Omental fat pad (tissue), 4 donors: Measurements from ENCODE around the gene EIPR1. TPM values are rescaled to one million over a fixed set of nuclear protein-coding genes. Genes with fewer than 3 reads are reported as not detected.
"Not testable (repeated sequence)": the region's sequence is repeated elsewhere in the genome, so short reads cannot be mapped to it uniquely, and the experiment has no call there.

Experiments used
- ATAC-seq: fragments of 150-250 bp; one replicate; pipeline ENCODE4 v1.9.1; 2016; ENCODE audit warnings: mild to moderate bottlenecking, moderate library complexity; ENCODE audit not compliant: low FRiP score
- DNase-seq: peaks from one replicate; pipeline ENCODE4 v3.0.0-alpha.2; 2019; ENCODE audit warnings: low spot score
- total RNA-seq, 4 donors: library from RNA; depleted of rRNA; stranded (reverse); fragments of >200 nt; gene quantifications; one replicate each; pipeline ENCODE4 v1.1.0, GENCODE V29; 2016
- TF ChIP-seq, protein P1 (sequence below), 3 donors: fragments of 450-650 bp; IDR thresholded peaks; one replicate each; pipeline ENCODE4 v1.5.1; 2016 to 2017; ENCODE audit warnings: antibody characterized with exemption in 3 of 3, mild to moderate bottlenecking in 3 of 3, moderate library complexity in 2 of 3

Gene EIPR1
- total RNA-seq, 4 donors from 2014 or later = 18.5 to 29.8 (median 21.5) TPM

DNA sequence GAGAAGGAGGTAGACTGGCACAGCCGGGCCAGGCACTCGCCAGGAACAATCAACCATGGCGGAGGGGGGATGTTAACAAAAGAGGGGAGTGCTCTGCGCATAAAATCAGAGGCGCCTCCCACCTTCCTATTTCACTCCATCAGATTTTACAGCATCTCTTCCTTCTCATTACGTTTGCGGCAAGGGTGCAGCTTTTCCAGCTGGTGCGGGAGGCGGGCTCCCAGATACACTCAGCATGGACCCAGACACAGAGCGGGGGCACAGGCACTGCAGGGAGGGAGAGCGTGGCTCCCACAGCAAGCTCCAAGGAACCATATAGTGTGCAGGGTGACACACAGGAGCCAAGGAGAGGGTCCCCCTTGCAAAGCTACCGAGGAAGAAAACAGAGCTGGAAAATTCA, 176.3 kb downstream of the EIPR1 start:
- TF ChIP-seq, protein P1, sequence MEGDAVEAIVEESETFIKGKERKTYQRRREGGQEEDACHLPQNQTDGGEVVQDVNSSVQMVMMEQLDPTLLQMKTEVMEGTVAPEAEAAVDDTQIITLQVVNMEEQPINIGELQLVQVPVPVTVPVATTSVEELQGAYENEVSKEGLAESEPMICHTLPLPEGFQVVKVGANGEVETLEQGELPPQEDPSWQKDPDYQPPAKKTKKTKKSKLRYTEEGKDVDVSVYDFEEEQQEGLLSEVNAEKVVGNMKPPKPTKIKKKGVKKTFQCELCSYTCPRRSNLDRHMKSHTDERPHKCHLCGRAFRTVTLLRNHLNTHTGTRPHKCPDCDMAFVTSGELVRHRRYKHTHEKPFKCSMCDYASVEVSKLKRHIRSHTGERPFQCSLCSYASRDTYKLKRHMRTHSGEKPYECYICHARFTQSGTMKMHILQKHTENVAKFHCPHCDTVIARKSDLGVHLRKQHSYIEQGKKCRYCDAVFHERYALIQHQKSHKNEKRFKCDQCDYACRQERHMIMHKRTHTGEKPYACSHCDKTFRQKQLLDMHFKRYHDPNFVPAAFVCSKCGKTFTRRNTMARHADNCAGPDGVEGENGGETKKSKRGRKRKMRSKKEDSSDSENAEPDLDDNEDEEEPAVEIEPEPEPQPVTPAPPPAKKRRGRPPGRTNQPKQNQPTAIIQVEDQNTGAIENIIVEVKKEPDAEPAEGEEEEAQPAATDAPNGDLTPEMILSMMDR (IDR thresholded peaks at IDR 0.05) = no peak
- ATAC-seq = no peak
- no peak for DNase-seq

DNA sequence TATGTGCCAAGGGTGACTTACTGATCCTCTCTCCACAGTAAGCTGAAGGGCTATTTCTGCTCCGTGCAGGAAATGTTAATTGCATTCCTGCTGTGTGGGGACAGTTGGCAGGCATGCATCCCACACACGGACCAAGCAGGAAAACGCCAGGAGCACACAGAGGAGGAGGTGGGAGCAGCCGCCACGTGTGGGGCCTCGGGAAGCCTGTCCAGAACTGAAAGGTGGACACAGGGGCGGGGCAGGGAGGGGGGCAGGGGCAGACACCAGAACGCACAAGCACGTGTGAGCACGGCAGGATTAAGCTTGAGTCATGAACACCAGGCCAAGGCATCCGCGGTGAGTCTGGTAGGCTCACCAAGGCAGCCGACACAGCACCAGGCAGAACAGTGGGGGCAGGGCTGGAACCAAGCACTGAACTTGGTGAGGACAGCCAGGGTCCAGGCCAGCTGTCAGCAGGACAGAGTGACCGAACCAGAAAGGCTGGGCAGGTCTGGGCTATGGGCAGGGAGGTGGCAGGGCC, 177.1 kb downstream of the EIPR1 start:
- ATAC-seq = no peak
- no peak for DNase-seq
- TF ChIP-seq, protein P1 (IDR thresholded peaks at IDR 0.05) = no peak

DNA sequence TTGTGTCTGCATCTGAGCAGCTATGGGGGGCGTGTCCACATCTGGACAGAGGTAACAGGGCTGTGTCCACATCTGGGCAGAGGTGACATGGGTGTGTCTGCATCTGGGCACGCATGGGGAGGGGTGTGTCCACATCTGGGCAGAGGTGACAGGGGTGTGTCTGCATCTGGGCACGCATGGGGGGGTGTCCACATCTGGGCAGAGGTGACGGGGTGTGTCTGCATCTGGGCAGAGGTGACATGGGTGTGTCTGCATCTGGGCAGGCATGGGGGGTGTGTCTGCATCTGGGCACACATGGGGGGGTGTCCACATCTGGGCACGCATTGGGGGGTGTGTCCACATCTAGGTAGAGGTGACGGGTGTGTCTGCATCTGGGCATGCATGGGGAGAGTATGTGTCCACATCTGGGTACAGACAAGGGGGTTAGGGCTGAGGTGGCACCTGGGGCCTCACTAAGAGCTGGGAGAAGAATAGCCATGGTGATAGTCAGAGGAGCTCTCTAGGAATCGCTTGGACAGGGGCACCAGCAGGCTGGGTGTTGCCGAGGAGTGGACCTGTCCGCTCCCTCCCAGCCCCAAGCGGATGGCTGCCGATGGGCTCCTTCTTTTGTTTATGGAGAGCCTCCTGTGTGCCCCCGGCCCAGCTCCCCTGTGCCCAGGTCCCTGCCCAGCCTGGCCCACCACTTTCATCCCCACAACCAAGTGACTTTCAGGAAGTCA, 177.8 kb downstream of the EIPR1 start:
- ATAC-seq (no peak), DNase-seq (no peak)
- TF ChIP-seq, protein P1 (IDR thresholded peaks at IDR 0.05) = no peak

DNA sequence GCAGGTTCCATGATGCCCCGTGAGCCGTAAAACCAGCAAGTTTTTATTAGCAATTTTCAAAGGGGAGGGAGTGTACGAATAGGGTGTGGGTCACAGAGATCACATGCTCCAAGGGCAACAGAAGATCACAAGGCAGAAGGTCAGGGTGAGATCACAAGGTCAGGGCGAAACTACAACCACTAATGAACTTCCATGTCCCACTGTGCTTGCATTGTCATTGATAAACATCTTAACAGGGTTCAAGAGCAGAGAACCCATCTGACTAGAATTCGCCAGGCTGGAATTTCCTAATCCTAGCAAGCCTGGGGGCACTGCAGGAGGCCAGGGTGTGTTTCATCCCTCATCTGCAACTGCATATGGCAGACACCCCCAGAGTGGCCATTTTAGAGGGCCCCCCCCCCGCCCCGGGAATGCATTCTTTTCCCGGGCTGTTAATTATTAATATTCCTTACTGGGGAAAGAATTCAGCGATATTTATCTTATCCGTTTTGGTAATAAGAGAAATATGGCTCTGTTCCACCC, 178.9 kb downstream of the EIPR1 start:
- DNase-seq, ATAC-seq: not testable (repeated sequence)

DNA sequence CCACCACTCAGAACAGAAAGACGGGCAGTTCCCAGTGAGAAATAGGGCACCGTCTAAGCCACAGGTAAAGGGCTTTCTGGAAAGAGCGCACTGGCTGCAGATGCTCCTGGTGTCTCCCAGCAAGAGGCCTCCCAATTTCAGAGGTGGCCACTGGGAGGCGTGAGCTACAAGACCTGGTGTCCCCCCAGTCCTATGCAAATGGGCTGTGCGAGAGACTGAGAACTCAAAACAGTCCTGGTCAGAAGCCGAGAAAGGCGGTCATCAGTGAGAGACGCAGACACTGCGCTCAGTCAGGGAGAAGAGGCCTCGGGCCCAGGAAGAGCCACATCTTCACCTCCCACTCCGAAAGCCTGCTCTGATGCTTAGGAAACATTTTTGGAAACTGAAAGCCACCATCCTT, 179.5 kb downstream of the EIPR1 start:
- DNase-seq (no peak), ATAC-seq (no peak)
- TF ChIP-seq, protein P1 (IDR thresholded peaks at IDR 0.05) = no peak

DNA sequence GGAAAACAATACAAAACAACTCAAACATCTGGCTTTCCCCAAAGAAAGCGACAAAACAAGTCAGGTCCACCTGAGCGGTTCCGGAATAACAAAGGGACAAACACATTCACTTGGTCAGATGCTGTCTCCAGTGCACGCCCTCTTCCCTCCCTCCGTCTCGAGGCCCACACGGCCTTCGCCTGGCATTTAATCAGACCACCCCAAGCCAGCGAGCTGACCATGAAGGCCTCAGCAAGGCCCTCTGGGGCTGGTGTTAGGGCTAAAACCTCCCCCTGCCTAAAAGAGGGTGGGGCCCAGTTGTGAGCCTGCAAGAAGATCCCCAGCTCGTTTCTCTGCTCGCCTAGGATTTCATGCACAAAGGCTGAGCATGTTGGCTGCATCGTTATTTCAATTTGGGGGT, 180.3 kb downstream of the EIPR1 start:
- DNase-seq (no peak), ATAC-seq (no peak)
- TF ChIP-seq, protein P1 (IDR thresholded peaks at IDR 0.05) = no peak

DNA sequence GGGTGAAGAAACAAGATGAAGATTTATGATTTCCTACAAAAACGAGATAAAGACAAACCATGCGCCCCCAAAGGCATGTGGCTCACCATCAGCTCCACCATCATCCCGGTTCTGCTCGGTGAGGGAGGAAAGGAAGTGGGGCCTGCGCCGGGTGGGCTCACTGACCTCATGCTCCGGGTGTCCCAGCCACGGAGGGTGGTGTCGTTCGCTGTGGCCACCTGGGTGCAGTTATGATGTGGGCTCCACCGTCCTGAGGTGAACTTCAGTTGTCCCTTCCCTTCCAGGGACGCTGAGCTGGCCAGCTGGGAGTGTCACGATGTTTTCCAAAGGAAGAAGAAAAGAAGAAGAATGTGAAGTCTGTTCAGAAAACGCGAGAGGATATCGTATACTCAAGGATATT, 180.9 kb downstream of the EIPR1 start:
- DNase-seq = no peak
- TF ChIP-seq, protein P1 (IDR thresholded peaks at IDR 0.05) = no peak
- ATAC-seq = no peak
